DOHH2 (cell line): ENCODE data around the gene BABAM2.
"Not testable (repeated sequence)": the region's sequence is repeated elsewhere in the genome, so short reads cannot be mapped to it uniquely, and the experiment has no call there.

Experiments used
- H3F3A ChIP-seq: fragments of 200-600 bp; sonication (generic), shearing (Covaris generic); 2 replicates; pipeline ENCODE4 v1.6.0; 2016; ENCODE audit warnings: antibody characterized with exemption, mild to moderate bottlenecking; ENCODE audit not compliant: control insufficient read depth, insufficient read depth
- H3K27ac ChIP-seq: fragments of 200-600 bp; sonication (generic); 2 replicates; pipeline ENCODE4 v1.5.1; 2014; ENCODE audit warnings: low read depth, mild to moderate bottlenecking, low read length, moderate library complexity
- H3K27me3 ChIP-seq: fragments of 200-600 bp; sonication (generic); 2 replicates; pipeline ENCODE4 v1.6.1; 2014; ENCODE audit warnings: mild to moderate bottlenecking, low read length, mixed read lengths; ENCODE audit not compliant: control insufficient read depth
- H3K36me3 ChIP-seq: fragments of 200-600 bp; sonication (generic); 2 replicates; pipeline ENCODE4 v1.6.1; 2014; ENCODE audit warnings: mild to moderate bottlenecking, low read length, moderate library complexity, mixed read lengths; ENCODE audit not compliant: control insufficient read depth
- H3K4me1 ChIP-seq: fragments of 200-600 bp; sonication (generic); 2 replicates; pipeline ENCODE4 v1.6.1; 2014; ENCODE audit warnings: mild to moderate bottlenecking, low read length, mixed read lengths; ENCODE audit not compliant: control insufficient read depth
- H3K4me2 ChIP-seq: fragments of 200-600 bp; sonication (generic); 2 replicates; pipeline ENCODE4 v1.6.0; 2014; ENCODE audit warnings: mild to moderate bottlenecking, low read length, moderate library complexity
- H3K4me3 ChIP-seq: fragments of 200-600 bp; sonication (generic); 2 replicates; pipeline ENCODE4 v1.5.1; 2014; ENCODE audit warnings: mild to moderate bottlenecking, low read length, mixed read lengths
- H3K79me2 ChIP-seq: fragments of 200-600 bp; sonication (generic); 2 replicates; pipeline ENCODE4 v1.6.1; 2014; ENCODE audit warnings: mild to moderate bottlenecking, low read length, mixed read lengths; ENCODE audit not compliant: control insufficient read depth
- H3K9me2 ChIP-seq: fragments of 200-600 bp; sonication (generic); replicated peaks from 2 replicates; pipeline ENCODE4 v1.6.1; 2014; ENCODE audit warnings: mild to moderate bottlenecking, low read length, mixed read lengths; ENCODE audit not compliant: control insufficient read depth
- H3K9me3 ChIP-seq: fragments of 200-600 bp; sonication (generic); 2 replicates; pipeline ENCODE4 v1.6.1; 2014; ENCODE audit warnings: antibody characterized with exemption, low read length, mixed read lengths; ENCODE audit not compliant: control insufficient read depth, insufficient read depth
- H4K20me1 ChIP-seq: fragments of 200-600 bp; sonication (generic); 2 replicates; pipeline ENCODE4 v1.6.0; 2014; ENCODE audit warnings: low read depth, mild to moderate bottlenecking, antibody characterized with exemption, low read length, moderate library complexity; ENCODE audit not compliant: control insufficient read depth, insufficient read depth
- EZH2phosphoT487 ChIP-seq: fragments of 200-600 bp; sonication (generic); IDR thresholded peaks from 2 replicates; pipeline ENCODE4 v1.6.1; 2017; ENCODE audit warnings: borderline replicate concordance, mild to moderate bottlenecking, antibody characterized with exemption, low read length, moderate library complexity, mixed read lengths
- TF ChIP-seq, protein P1 (sequence below): fragments of 200-600 bp; sonication (generic); IDR thresholded peaks from one replicate; pipeline ENCODE4 v1.5.1; 2014; ENCODE audit warnings: antibody characterized with exemption, mild to moderate bottlenecking, low read depth, low read length; ENCODE audit not compliant: poor library complexity, severe bottlenecking

The BABAM2 gene

DNA sequence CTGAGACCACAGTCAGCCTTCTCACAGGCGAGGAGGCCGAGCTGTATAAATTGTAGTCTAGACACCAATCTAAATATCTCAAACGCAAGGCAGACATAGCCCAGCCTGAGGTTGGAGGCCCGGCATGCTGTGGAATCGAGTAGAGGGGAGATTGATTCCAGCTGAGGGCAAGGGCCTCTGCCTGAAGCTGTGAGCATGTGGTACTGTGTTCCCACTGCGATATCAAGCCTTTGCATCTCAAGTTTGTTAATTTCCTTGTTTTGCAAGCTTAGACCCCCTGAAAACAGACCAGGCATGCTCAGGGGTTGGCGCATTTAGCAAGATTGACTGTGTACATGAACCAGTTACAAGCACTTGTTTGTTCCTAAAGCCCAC, 437.0 kb downstream of the BABAM2 start:
- H3K4me1 ChIP-seq = no peaks in the 10 kb centered on the region
- no peaks in the 10 kb centered on the region for H3K27me3 ChIP-seq
- no peaks in the 10 kb centered on the region for H3K36me3 ChIP-seq
- no peak overlapping the region for H3K27ac ChIP-seq
- no peak overlapping the region for H3K4me2 ChIP-seq
- no peaks in the 10 kb centered on the region for H3K79me2 ChIP-seq
- H3F3A ChIP-seq = no peaks in the 10 kb centered on the region
- no peaks in the 10 kb centered on the region for H3K9me2 ChIP-seq
- no peaks in the 10 kb centered on the region for H4K20me1 ChIP-seq
- no peaks in the 10 kb centered on the region for H3K9me3 ChIP-seq
- no peak for TF ChIP-seq EZH2phosphoT487
- no peak overlapping the region for H3K4me3 ChIP-seq

DNA sequence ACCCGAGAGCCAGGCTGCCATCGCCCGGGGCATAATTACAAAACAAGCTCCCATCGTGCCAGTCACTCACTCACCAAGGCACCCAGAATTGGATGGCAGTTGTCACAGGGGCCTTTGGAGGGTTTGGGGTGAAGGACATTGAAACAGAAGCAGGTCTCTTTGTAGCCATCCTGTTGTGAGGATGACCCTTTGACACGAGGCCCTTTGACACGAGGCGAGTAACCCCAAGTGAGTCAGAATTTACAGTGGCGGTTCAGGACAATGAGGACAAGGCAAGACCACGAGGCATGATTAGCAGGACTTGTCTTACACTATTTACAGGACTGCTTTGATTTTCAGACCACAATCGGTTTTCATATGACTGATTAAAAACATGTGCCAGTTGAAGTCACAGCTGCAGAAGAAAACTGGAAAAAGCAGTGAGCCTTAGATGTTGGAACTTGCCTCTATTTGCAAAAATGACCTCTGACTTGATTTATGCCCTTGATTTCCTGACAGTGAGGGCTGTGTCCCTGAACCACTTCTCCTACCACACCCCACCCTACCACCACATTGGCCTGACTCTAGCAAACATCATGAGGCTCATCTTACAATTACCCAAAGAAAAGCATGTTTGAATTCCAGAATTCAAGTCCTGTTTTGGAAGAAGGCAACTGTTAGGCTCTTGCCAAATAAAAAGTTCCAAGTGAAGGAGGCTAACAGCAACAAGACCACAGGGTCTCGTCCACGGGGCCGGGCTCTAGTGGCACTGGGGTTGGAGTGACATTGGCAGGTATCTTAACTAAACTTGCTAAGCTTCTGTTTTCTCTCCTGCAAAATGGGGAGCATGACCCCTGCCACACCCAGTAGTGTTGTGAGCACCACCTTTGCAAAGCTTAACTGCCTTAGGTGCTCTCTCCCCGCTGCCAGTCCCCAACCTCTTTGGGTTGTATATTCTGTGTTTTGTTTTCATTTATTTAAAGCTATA, 437.7 kb downstream of the BABAM2 start:
- Histone ChIP-seq H3K27me3 (no peaks in the 10 kb centered on the region), H3K79me2 (no peaks in the 10 kb centered on the region), H3K4me2 (no peak overlapping the region), H3K4me1 (no peaks in the 10 kb centered on the region), H3K36me3 (no peaks in the 10 kb centered on the region), H4K20me1 (no peaks in the 10 kb centered on the region), H3K9me2 (no peaks in the 10 kb centered on the region), H3K9me3 (no peaks in the 10 kb centered on the region), H3K4me3 (no peak overlapping the region), H3K27ac (no peak overlapping the region), H3F3A (no peaks in the 10 kb centered on the region)
- TF ChIP-seq, protein P1, sequence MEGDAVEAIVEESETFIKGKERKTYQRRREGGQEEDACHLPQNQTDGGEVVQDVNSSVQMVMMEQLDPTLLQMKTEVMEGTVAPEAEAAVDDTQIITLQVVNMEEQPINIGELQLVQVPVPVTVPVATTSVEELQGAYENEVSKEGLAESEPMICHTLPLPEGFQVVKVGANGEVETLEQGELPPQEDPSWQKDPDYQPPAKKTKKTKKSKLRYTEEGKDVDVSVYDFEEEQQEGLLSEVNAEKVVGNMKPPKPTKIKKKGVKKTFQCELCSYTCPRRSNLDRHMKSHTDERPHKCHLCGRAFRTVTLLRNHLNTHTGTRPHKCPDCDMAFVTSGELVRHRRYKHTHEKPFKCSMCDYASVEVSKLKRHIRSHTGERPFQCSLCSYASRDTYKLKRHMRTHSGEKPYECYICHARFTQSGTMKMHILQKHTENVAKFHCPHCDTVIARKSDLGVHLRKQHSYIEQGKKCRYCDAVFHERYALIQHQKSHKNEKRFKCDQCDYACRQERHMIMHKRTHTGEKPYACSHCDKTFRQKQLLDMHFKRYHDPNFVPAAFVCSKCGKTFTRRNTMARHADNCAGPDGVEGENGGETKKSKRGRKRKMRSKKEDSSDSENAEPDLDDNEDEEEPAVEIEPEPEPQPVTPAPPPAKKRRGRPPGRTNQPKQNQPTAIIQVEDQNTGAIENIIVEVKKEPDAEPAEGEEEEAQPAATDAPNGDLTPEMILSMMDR = no peak
- no peak for TF ChIP-seq EZH2phosphoT487

DNA sequence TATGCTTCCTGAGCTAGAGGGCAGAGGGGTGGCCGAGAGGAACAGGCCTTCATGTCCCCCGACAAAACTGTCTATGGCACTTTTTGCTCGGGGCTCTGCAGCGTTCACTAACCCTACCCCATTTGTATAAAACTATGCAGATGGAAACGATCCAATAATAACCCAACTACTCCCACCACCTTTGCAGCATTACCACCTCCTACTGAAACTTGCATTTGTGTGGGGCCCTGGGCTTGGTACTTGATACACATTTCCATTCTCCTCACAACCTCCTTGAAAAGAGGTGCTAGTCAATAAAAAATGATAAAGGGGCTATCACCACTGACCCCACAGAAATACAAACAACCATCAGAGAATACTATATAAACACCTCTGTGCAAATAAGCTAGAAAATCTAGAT, 438.7 kb downstream of the BABAM2 start:
- Histone ChIP-seq H3K9me2 (no peaks in the 10 kb centered on the region), H3K27me3 (no peaks in the 10 kb centered on the region)

DNA sequence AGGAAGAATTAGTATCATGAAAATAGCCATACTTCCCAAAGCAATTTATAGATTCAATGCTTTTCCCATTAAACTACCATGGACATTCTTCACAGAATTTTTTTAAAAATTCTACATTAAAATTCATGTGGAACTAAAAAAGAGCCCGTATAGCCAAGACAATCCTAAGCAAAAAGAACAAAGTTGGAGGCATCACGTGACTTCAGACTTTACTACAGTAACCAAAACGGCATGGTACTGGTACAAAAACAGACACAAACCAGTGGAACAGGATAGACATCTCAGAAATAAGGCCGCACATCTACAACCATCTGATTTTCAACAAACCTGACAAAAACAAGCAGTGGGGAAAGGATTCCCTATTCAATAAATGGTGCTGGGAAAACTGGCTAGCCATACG, 440.2 kb downstream of the BABAM2 start:
- H3K27ac ChIP-seq, H3K36me3 ChIP-seq, H3K9me2 ChIP-seq, H3K79me2 ChIP-seq, H4K20me1 ChIP-seq, H3F3A ChIP-seq, H3K27me3 ChIP-seq, H3K4me2 ChIP-seq, H3K4me3 ChIP-seq, H3K9me3 ChIP-seq, H3K4me1 ChIP-seq: not testable (repeated sequence)

More for the DNA sequence above, 438.7 kb downstream of the BABAM2 start:
- H3K9me3 ChIP-seq = no peaks in the 10 kb centered on the region
- H3F3A ChIP-seq = no peaks in the 10 kb centered on the region
- no peak for TF ChIP-seq EZH2phosphoT487
- TF ChIP-seq, protein P1 = no peak
- H3K27ac ChIP-seq = no peak overlapping the region
- H3K79me2 ChIP-seq = no peaks in the 10 kb centered on the region
- H4K20me1 ChIP-seq = no peaks in the 10 kb centered on the region
- no peaks in the 10 kb centered on the region for H3K4me1 ChIP-seq
- H3K4me3 ChIP-seq = no peak overlapping the region
- H3K36me3 ChIP-seq = no peaks in the 10 kb centered on the region
- H3K4me2 ChIP-seq = no peak overlapping the region

DNA sequence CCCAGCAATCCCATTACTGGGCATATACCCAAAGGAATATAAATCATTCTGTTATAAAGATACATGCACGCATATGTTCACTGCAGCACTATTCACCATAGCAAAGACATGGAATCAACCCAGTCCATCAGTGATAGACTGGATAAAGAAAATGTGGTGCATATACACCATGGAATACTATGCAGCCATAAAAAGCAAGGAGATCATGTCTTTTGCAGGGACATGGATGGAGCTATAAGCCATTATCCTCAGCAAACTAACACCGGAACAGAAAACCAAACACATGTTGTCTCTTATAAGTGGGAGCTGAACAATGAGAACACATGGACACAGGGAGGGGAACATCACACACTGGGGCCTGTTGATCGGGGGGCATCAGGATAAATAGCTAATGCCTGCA, 441.3 kb downstream of the BABAM2 start:
- not testable (repeated sequence) for H3K36me3 ChIP-seq, H3K79me2 ChIP-seq, H4K20me1 ChIP-seq, H3K4me2 ChIP-seq, H3K9me3 ChIP-seq, H3F3A ChIP-seq, H3K9me2 ChIP-seq, H3K4me1 ChIP-seq, H3K27me3 ChIP-seq, H3K27ac ChIP-seq, H3K4me3 ChIP-seq
